NT2/D1 (cell line): Measurements from ENCODE around the gene NPR2.

Source experiments
- SUZ12 ChIP-seq: IDR thresholded peaks from 2 replicates; pipeline ENCODE4 v1.6.1; 2011; ENCODE audit not compliant: insufficient read length, insufficient read depth; ENCODE audit errors: extremely low read depth
- ZNF274 ChIP-seq: IDR thresholded peaks from 2 replicates; pipeline ENCODE4 v1.6.1; 2011; ENCODE audit warnings: mild to moderate bottlenecking, low read depth, low read length

GRCh38 chr9:35811381-35812024 is 20.1 kb downstream of the NPR2 start:
- TF ChIP-seq SUZ12 (no peak), ZNF274 (no peak)
